Measurements from ENCODE around the gene ATXN2. TPM values are rescaled to one million over a fixed set of nuclear protein-coding genes. Genes with fewer than 3 reads are reported as not detected.
"Not testable (repeated sequence)": the region's sequence is repeated elsewhere in the genome, so short reads cannot be mapped to it uniquely, and the experiment has no call there.

ATXN2 gene
- total RNA-seq, 1 donor from 2014 or later: 32.0 TPM

DNA sequence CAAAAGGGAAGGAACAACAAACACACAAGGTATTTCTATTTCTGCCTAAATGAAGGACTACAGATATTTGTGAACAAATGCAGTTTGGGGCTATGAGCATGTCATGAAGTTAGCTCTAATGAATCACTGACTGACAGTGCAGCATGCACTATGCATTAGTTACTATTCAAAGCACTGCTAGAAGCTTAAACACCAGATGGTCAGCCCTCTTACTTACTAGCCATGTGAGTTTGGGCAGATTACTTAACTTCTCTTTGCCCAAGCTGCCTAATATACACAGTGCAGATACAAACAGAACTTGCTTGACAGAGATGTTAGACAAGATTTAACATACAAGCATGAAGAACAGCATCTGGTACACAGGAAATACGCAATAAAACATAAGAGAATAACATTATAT is 96.0 kb downstream of the ATXN2 start:
- no peak for DNase-seq

DNA sequence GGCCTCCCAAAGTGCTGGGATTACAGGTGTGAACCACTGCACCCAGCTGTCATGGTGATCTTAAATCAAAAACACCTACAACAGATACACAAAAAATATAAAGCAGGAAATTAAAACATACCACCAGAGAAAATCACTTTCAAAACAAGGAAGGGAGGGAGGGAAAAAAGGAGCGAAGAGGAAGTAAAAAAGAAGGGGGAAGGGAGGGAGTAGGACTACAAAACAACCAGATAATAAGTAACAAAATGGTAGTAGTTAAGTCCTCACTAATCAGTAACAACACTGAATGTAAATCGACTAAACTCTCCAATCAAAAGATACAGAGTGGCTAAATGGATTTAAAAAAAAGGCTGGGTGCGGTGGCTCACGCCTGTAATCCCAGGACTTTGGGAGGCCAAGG is 104.4 kb downstream of the ATXN2 start:
- DNase-seq: no peak

DNA sequence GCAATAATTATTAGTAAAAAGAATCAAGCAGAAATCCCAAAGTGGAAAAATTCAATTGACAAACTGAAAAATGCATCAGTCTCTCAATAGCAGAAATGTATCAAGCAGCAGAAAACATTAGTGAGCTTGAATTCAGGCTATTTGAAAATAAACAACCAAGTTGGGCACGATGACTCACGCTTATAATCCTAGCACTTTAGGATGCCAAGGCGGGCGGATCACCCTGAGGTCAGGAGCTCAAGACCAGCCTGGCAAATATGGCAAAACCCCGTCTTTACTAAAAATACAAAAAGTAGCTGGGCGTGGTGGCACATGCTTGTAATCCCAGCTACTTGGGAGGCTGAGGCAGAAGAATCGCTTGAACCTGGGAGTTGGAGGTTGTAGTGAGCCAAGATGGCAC is 106.1 kb downstream of the ATXN2 start:
- DNase-seq: peak; percentile 44

DNA sequence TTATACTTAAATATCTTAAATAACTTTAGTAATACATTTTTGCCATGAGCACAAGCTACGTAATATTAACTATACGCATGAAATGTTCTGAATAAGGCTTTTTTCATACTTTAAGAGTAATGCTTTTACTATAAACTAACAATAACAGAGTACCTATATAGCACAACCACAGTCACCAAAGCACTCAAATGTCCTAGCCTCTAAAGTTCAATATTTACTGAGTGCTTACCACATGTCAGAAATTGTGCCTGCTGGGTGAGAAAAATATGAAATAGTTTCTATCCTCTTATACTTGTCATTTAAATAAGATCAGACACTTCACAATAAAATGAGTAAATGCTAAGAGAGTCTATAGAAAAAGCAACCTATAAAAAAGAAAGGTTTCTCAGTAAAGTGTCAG is 110.3 kb downstream of the ATXN2 start:
- DNase-seq: no peak

DNA sequence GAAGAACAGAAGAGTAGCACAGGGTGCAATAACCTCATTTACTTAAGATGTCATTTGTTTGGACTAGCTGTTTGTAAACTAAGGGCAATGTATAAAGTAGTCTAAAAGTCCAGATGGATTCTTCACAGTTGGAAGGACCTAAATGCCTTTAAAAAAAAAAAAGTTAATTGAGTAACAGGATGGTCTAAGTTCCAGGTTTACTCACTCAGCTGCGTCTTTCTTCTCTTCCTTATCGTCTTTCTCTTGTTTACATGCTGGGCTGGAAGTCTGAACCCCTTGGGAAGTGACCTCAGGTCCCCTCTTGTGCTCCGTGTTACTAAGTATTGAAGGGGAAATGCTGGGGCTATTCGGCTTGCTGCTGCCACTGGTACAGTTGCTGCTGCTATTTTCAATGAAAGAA is 110.8 kb downstream of the ATXN2 start:
- peak; percentile 37 for DNase-seq

DNA sequence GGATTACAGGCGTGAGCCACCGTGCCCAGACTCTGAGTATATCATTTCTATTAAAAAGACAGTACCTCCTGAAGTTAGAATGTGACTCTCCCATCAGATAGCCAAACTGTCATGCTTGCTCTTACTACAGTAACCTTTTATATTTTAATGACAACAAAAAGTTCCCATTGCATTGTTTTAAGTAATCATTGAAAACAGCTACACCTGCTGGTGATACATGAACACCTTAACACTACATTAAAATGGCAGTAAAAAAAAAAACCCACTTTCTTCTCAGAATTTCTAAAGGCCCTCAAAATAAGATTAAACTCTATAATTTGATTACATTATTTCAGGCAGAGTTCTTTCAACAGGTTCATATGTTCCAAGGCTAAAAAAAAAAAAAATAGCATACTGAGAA is 116.7 kb downstream of the ATXN2 start:
- DNase-seq: peak; percentile 39

DNA sequence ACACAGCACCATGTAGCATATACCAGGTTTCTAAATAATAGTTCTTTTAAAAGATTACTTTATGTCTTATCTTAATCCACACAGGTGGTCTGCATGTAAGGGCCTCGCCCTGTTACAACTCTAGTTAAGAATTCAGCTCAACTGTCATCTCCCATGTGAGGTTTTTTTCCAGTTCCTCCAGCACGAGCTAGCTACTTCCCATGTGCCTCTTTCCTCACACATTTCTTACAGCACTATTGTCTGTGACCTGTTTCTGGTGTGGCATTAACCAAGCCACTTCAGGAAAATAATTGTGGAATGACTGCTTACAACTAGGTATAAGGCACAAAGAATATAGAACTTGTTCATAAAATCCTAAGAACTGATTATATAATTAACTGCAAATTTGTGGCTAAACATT is 127.9 kb downstream of the ATXN2 start:
- no peak for DNase-seq

DNA sequence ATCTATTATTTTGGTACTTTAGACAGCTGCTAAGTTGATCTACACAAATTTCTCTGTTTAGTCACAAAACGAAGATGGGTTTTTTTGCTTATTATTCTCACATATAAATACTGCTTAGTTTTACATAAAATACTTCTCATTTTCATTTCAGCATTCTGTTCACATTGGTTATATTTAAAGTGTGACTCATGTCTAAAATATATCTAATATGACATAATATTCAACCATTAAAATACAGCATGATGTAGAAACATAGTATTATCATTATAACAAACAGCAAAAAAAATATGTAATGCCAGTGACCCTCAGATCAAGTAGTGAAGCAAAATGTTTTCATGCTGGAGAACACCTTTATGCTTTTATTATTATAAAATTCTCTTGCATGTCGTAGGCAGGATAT is 129.7 kb downstream of the ATXN2 start:
- no peak for DNase-seq

DNA sequence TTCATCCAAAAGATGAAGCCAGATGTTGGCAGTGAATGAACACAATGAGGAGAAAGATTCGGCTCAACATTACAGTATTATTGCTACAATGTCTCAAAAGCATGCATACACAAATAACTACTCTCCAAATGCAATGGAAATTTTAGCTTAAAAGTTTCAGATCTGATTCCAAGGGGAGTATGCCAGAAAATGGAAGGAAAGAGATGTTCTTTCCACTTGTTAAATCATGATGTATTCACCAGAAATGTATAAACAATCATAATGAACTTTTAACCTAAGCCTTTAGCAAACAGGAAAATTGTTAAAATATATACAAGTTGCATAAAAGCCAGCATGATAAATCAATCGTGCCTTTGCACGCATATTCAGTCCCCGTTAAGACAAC is 131.3 kb downstream of the ATXN2 start:
- DNase-seq: peak; percentile 21

DNA sequence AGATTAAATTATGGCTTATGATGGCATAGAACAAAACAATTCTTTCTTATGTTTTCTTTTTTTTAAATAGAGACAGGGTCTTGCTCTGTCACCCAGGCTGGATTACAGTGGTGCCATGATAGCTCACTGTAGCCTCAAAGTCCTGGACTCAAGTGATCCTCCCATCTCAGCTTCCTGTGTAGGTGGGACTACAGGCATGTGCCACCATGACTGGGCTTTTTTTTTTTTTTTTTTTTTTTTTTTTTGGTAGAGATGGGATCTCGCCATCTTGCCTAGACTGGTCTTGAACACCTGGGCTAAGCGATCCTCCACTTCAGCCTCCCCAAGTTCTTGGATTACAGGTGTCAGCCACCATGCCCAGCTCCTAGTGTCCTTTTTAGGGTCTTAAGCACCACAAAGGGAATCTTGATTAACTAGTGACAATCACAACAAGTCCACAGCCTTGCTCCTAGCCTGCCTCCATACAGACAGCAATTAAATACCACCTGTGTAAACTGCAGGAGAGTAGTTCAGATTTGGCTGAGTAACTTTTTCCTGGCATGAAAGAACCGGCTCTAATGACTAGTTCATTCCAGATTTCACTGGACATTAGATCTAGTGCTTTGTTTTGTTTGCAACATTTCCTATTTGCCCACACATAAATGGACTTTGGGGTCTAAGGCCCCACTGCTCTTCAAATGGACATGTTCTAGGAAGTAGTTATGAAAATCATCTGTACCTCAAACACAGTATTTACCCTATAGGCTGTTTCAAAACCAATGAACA is 131.8 kb downstream of the ATXN2 start:
- DNase-seq: peak; percentile 67

DNA sequence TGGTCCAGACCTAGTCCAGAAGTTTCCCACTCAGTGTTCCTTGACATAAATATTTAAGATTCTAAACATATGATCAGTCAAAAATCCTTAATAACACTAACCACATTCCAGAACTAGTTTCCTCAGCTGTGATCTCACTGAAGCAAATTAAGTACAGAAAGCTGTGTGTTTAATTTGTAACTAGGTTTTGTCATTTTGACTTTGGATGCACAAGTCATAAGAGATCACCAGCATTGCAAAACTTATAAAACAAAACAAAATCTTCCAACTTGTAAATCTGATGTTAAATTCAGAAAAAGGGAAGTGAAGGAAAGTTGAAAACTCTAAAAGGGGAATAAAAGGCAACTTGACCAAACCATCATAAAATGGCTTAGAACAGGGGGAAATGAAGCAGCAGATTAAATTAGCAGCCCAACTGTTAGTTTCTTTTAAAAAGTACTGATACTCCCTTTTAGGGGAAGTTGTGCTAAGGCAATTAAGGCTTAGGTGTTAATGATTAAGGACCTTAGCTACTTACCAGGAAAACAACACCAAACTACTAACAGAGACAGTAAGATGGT is 136.8 kb downstream of the ATXN2 start:
- no peak for DNase-seq

DNA sequence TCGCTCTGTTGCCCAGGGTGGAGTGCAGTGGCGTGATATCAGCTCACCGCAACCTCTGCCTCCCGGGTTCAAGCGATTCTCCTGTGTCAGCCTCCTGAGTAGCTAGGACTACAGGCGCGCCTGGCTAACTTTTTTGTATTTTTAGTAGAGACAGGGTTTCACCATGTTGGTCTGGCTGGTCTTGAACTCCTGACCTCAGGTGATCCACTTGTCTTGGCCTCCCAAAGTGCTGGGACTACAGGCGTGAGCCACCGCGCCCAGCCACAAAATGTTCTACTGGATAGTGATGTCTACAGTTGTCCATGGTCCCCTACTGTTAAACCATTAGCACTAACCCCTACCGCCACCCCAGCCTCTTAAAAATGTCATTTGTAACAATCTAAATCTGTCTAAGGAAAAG is 139.0 kb downstream of the ATXN2 start:
- not testable (repeated sequence) for DNase-seq

DNA sequence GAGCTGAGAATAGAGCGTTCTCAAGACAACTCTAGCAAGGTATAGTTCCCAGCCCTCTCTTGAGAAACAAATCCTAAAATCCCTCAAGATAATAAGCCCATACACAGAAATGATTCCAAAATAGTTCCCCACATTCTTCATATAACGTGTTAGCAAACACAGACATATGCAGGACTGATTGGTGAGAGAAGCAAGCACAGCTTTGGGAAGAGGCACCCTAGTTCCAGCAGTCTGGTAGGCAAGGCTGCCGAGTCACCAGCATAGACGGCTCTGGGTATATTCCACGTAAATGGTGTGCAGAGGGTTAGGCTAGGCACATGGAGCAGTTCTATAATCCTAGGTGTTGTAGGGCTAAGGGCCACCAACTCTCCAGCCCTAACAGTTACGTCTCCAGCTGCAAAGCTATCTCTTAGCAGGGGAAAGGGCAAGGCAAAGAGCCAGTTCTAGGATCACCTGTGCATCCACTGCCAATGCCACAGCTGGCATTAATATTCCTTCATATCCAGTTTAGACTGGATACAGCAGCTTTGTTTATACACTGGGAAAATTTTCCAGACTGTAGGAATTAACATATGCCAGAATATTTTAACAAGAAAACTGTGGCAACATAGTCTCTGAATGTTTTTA is 140.5 kb downstream of the ATXN2 start:
- DNase-seq: no peak

DNA sequence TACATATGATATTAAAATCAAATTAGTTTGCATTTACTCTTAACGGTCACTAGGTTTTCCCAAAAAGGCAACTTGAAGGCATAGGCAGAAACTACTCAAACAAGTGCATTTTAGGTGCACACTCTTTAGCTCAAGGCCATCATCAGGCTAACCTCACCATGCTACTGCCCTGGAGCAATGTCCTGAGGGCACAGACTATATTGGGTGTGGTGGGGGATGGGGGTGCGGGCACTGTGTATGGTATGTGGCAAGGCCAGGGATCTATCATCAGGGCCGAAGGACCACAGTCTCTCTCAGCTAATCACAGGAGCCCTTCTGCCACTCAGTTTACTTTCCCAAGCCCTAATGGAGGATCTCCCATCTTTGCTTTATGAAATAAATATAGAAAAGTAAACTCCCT is 141.5 kb downstream of the ATXN2 start:
- no peak for DNase-seq

DNA sequence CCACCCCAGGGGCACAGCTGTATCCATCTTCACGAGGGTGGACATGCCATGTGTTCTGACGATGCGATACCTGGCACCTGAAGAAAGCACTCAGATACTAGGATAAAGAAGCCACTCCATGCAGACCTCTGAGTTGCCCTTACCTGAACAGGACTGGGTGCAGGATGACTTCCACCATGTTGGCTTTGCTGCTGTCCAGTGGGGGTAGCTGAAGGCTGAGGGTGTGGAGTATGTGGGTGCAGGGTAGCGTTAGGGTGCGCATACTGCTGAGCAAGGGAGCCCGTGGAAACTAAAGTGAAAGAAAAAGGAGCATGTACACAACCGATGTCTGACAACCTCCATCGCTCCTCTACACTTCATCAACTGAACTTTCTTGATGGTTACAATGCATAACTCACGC is 142.0 kb downstream of the ATXN2 start:
- DNase-seq: no peak

DNA sequence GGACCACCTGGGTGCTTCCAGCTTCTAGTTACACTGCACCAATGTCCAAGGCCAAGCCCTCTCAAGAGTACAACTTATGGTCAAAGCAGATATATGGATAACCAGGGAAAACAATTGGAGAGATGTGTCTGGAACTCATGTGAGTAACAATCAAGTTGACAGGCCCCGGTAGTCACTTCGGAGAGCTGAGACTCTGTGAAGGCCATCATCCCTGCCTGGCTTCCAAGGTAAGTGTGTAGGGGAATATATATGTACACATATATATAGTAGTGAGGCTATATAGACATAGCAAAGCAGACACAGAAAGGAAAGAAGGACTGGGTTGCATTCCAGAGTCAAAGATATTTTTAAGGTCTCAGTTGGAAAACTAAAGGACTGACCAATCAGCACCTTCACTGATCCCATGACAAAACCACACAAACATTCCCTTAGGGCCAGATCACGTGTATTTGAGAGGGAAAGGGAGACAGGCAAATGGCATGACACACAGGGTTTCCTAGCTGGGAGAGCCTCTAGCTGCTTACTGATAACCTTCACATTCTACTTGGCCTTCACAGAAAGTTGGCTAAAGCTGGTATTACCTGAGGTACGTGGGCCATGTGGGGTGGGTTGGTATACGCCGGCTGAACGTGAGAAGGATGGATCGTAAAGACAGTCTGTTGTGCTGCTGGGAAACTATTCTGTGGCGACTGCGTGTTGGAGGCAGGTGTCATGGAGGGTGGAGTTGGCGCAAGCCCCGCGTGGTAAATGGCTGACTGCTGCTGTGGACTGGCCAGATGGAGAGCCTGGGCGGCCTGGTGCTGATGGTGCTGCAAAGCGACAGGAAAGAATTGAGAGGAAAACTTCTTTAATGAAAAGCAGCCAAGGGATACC is 143.4 kb downstream of the ATXN2 start:
- DNase-seq: no peak

DNA sequence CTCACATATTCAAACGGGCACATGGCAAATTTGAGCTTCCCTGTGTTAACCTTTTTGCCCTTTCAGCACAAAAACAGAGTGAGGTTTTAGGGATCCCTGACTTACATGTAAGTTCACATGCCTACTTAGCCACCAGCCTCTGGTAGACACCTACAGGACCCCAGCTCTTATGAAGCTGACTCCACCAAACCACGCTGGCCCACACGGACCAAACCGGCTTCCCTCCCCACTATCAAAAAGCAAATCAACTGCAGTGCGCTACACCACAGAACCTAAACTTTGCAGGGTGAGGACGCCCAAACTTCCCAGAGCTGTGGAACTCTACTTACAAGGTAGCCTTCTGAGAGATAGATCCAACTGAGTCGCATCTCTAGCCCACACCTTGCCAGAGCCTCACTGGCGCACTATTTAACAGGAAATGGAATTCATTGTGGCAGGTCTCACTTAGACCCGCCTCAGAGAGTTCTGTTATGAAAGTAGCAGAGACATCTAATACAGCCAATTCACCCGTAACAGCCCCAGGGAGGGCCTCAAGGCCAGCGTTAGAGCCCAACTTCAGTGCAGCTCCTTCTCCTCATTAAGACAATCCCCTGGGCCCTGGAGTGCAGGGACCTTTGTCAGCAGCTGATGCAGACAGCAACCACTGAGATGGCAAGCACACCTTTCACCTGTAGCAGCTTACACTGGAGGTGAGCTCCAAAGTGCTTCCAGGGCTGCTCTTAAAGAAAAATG is 144.2 kb downstream of the ATXN2 start:
- DNase-seq: no peak

DNA sequence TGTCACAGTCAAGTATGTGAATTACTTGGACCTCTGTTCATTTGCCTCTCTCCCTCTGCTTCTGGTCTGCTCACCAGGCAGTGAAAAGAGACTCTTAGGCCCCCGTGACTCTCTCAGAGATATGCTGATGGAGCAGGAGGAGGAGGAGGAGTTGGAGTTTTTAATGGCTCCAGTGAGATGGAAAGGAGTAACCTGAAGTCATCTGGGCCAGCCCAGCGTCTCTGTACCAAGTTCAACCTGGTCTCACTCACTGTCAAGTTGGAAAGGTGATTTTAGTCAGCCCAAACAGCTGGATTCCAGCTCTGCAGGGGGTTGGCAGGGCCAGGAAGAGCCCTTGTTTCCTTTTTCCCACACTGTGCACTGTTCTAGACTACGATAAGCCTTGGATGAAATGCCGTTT is 144.8 kb downstream of the ATXN2 start:
- no peak for DNase-seq

DNA sequence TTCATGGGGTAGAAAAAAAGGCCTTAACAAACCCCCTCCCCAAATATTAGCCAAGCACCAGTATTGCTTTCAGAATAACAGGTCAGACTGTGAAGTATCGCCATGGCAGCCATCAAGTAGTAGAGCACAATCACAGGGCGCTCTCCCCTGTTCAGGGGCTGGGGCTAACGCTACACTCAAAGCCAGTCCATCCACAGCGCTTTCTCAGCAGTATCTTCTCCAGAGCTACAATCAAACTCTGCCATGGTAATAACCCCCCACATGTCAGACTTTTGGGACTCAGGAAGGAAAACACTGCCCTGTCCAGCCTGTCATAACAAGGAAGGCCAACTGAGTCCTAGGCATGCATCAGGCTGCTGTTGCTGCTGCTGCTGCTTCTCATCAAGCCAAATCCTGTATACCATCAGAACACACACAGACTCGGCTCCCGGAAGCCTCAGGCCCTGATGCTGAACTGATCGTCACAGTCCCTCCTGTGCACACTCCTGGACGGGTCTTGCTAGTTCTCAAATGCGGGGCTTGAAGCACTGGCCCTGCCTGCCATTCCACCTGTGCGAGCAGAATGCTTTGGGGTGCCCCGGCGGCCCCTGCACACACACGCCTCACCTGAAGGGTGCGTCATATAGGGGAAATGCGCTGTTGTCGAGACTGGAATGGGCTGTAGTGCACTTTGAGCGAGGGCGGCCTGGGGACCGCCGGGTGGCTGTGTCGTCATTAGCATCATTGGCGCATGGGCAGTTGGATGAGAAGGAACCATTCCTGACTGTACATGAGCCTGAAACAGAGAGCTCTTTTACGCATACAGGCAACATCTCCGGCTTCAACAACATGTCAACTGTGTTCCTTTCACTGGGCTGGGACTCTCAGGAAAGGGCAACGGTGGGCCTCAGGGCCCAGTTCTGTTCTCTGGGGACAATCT is 145.8 kb downstream of the ATXN2 start:
- peak; percentile 12 for DNase-seq

DNA sequence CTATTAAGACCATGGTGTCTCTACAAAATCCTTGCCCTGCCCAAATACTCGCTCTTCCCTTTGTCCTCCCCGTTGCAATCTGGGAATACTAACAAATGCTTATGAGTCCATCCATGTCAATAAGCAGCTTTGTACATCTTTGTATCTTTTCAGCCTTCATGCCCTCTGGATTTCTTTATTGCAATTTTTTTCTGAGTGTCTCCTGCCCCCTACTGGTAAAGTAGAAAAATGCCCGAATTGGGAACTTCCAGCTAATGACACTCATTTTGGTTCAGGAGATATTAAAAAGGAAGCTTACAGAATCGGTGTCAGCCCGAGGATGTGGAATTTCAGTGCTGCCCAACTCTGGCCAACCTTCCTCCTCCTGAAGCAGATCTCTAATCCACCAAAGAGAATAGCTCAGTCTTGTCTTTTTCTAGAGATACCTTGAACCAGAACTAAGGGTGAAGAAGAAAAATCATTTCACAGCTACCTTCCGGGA is 147.4 kb downstream of the ATXN2 start:
- peak; percentile 76 for DNase-seq

DNA sequence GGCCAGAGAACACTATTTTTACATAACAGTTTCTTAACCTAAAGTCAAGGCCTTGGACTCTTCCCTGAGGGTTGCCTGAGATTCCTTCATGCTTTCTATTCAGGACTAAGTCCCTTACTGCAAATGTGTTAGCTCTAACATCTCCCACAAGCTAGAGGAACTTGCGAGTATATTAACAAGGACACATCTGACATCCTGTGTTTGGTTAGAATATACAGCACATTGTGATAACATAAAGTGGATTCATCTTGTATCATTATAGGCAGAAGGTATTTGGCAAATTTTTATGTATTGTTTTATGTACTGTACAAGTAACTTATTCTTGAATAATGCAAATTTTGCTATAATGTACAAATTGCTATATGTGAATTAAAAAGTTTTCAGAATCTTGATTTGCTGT is 147.9 kb downstream of the ATXN2 start:
- DNase-seq: no peak

Data from dermis blood vessel endothelial cell (primary cell).